Endothelial cell of umbilical vein (primary cell): ENCODE results near the gene PRRC1. TPM values are rescaled to one million over a fixed set of nuclear protein-coding genes. Genes with fewer than 3 reads are reported as not detected.

Experiments
- BruUV-seq: library from RNA; stranded (reverse); fragments of 400-500 nt; replicated peaks from 2 replicates; lab custom pipeline; 2021; lab: Mats Ljungman, UMichigan
- CTCF ChIA-PET: fragments of 300-600, 350-600 bp; sonication (Branson Sonifier 250); formaldehyde crosslinking; loops from one replicate; lab custom pipeline; 2021; ENCODE audit warnings: antibody characterized with exemption, inconsistent platforms; lab: Charles Lee
- POLR2A ChIA-PET: fragments of 300-600, 350-600 bp; sonication (Branson Sonifier 250); formaldehyde crosslinking; loops from one replicate; lab custom pipeline; 2021; ENCODE audit warnings: antibody characterized with exemption, inconsistent platforms; lab: Charles Lee
- DNase-seq: peaks from one replicate; pipeline ENCODE4 v3.0.0-alpha.2; 2011; ENCODE audit warnings: low read depth, low spot score
- FAIRE-seq: peaks from 2 replicates; lab custom pipeline; 2011; peaks lifted over from hg19 to GRCh38; lab: Jason Lieb, UNC
- H2AFZ ChIP-seq: 2 replicates; pipeline ENCODE4 v1.6.0; 2012; ENCODE audit warnings: low read depth, low read length, control low read depth, inconsistent platforms
- H3K27ac ChIP-seq: 2 replicates; pipeline ENCODE4 v1.5.1; 2011; ENCODE audit warnings: low read depth, mild to moderate bottlenecking, control low read depth, low read length, moderate library complexity; ENCODE audit not compliant: insufficient read depth
- H3K27me3 ChIP-seq, 2 experiments: 2 replicates each; pipeline versions ENCODE4 v1.6.0 to v1.6.1; 2011; ENCODE audit warnings: low read length in 2 of 2, mixed read lengths in 1 of 2; ENCODE audit not compliant: control insufficient read depth in 2 of 2, insufficient read depth in 2 of 2
- H3K36me3 ChIP-seq, 2 experiments: 2 replicates in 1 of 2; 3 replicates in 1 of 2; pipeline ENCODE4 v1.5.1; 2011; ENCODE audit warnings: low read length in 2 of 2, mild to moderate bottlenecking in 1 of 2, moderate library complexity in 1 of 2; ENCODE audit not compliant: control insufficient read depth in 2 of 2, insufficient read depth in 2 of 2; ENCODE audit errors: extremely low read depth in 1 of 2
- H3K4me1 ChIP-seq: 3 replicates; pipeline ENCODE4 v1.5.1; 2011; ENCODE audit warnings: mild to moderate bottlenecking, low read length; ENCODE audit not compliant: control insufficient read depth, insufficient read depth; ENCODE audit errors: extremely low read depth
- H3K4me2 ChIP-seq: 2 replicates; pipeline ENCODE4 v1.6.1; 2011; ENCODE audit warnings: low read length, control low read depth, mixed read lengths; ENCODE audit not compliant: insufficient read depth
- H3K4me3 ChIP-seq, 3 experiments: fragments of 200-600 bp in 1 of 3; sonication (generic), shearing (Covaris generic) in 1 of 3; replicated peaks in 1 of 3; 2 replicates each; pipeline ENCODE4 v1.5.1; 2011 to 2016; ENCODE audit warnings: control low read depth in 3 of 3, low read length in 3 of 3, mild to moderate bottlenecking in 2 of 3, inconsistent platforms in 1 of 3, low read depth in 1 of 3, moderate library complexity in 1 of 3; ENCODE audit not compliant: insufficient read depth in 1 of 3
- H3K79me2 ChIP-seq: 2 replicates; pipeline ENCODE4 v1.6.0; 2012; ENCODE audit warnings: low read length, inconsistent platforms; ENCODE audit not compliant: control insufficient read depth, insufficient read depth
- H3K9ac ChIP-seq: replicated peaks from 2 replicates; pipeline ENCODE3; 2011; ENCODE audit warnings: low read length, control low read depth; ENCODE audit not compliant: insufficient read depth; ENCODE audit errors: extremely low read depth
- H3K9me1 ChIP-seq: replicated peaks from 3 replicates; pipeline ENCODE4 v1.6.0; 2011; ENCODE audit warnings: mild to moderate bottlenecking, low read length; ENCODE audit not compliant: control insufficient read depth, insufficient read depth; ENCODE audit errors: extremely low read depth
- H3K9me3 ChIP-seq: replicated peaks from 2 replicates; pipeline ENCODE4 v1.5.1; 2012; ENCODE audit warnings: low read length, inconsistent platforms; ENCODE audit not compliant: control insufficient read depth, insufficient read depth
- H4K20me1 ChIP-seq: replicated peaks from 2 replicates; pipeline ENCODE3; 2011; ENCODE audit warnings: mild to moderate bottlenecking, low read length; ENCODE audit not compliant: control insufficient read depth, insufficient read depth; ENCODE audit errors: extremely low read depth
- CTCF ChIP-seq, 2 donors: IDR thresholded peaks; 1 replicate in 1 of 2; 2 replicates in 1 of 2; pipeline ENCODE4 v1.5.1; 2011; ENCODE audit warnings: low read length in 2 of 2, mild to moderate bottlenecking in 2 of 2, moderate library complexity in 2 of 2, control low read depth in 1 of 2, inconsistent platforms in 1 of 2, low read depth in 1 of 2; ENCODE audit not compliant: insufficient read depth in 1 of 2; ENCODE audit errors: extremely low read depth in 1 of 2
- FOS ChIP-seq: IDR thresholded peaks from 2 replicates; pipeline ENCODE4 v1.6.1; 2011; ENCODE audit warnings: mild to moderate bottlenecking, low read length, moderate library complexity, borderline replicate concordance; ENCODE audit not compliant: insufficient read depth
- GATA2 ChIP-seq: IDR thresholded peaks from 2 replicates; pipeline ENCODE4 v1.7.0; 2011; ENCODE audit warnings: low read depth, mild to moderate bottlenecking, moderate library complexity, mixed read lengths, low read length; ENCODE audit not compliant: insufficient read length, insufficient read depth
- JUN ChIP-seq: IDR thresholded peaks from 2 replicates; pipeline ENCODE4 v1.6.1; 2011; ENCODE audit warnings: borderline replicate concordance, low read depth; ENCODE audit not compliant: insufficient read length, insufficient read depth
- MAX ChIP-seq: IDR thresholded peaks from 2 replicates; pipeline ENCODE4 v1.6.1; 2011; ENCODE audit not compliant: insufficient read depth, insufficient read length
- MYC ChIP-seq: IDR thresholded peaks from one replicate; pipeline ENCODE4 v1.6.1; 2011; ENCODE audit warnings: mild to moderate bottlenecking, low read depth, low read length
- POLR2A ChIP-seq: IDR thresholded peaks from 2 replicates; pipeline ENCODE4 v1.6.1; 2012; ENCODE audit warnings: low read depth, mild to moderate bottlenecking, control low read depth, low read length
- POLR2AphosphoS5 ChIP-seq: IDR thresholded peaks from 2 replicates; pipeline ENCODE4 v1.6.1; 2012; ENCODE audit warnings: low read depth, mild to moderate bottlenecking, control low read depth, low read length, moderate library complexity; ENCODE audit not compliant: insufficient read depth
- dilution Hi-C: fragments of 300-500 bp; cut with MboI; formaldehyde crosslinking; loops from one replicate; pipeline ENCODE4 v1.15.0; 2019; ENCODE audit warnings: low sequenced_read_pairs; ENCODE audit not compliant: extremely low pct_ligation_motif_present
- intact Hi-C: fragments of 100-400 bp; cut with micrococcal nuclease; formaldehyde crosslinking; loops from one replicate; pipeline ENCODE4 v1.10.0; 2022
- polyA plus RNA-seq, 4 experiments: library from polyadenylated mRNA; depleted of rRNA in 3 of 4; stranded (reverse) in 3 of 4; unstranded in 1 of 4; fragments of >200 nt; gene quantifications; 2 replicates each; pipeline versions ENCODE4 v1.2.1 to v1.2.3, GENCODE V29; 2011 to 2012; ENCODE audit warnings: missing spikeins in 1 of 4
- total RNA-seq: library from RNA; stranded (reverse); gene quantifications from 2 replicates; pipeline ENCODE4 v1.2.3, GENCODE V29; 2021

PRRC1 gene
- total and polyA plus RNA-seq, 2 donors (not counting 3 experiments of a cell fraction or from before 2014, with no cell fraction given) = 64.4 to 77.6 TPM

DNA sequence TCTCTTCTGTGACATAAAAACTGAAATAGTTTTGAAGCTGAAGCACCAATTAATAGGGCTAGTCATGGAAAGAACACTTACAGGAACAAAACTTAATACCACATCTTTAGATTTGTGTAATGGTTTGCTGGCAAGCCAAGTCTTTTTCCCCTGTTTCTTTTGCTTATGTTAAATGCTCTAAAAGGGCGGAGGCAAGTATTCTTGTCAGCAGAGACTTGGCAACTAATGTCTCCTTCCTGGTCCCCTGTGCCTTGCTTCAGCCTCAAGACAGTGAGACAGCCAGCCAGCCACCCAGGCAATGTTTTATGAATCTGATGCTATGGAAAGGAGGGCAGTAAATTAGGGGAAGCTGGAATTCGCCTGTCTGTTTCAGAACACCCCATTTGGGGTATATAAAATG is 45.7 kb downstream of the PRRC1 start:
- no TSS peak for BruUV-seq
- no peaks in the 10 kb centered on the region for H3K9me3 ChIP-seq
- H3K9ac ChIP-seq = no peak overlapping the region
- no peaks in the 10 kb centered on the region for H3K9me1 ChIP-seq
- H2AFZ ChIP-seq = no peak overlapping the region
- FAIRE-seq (no peak), DNase-seq (no peak)
- dilution Hi-C loops (no loop called here), intact Hi-C loops (loop anchor here (5.0 kb wide), 2 partner anchors 1114 to 1279 kb away; no protein-coding TSS in a partner anchor)
- no peak overlapping the region for H3K27ac ChIP-seq
- ChIA-PET CTCF (interaction anchor here (1.3 to 2.2 kb wide), 10 partner anchors 10 to 1112 kb away, joined by 3 to 44 read pairs (median 8); no protein-coding TSS in a partner anchor), POLR2A (no interaction called here)
- peaks cover 17% of the 10 kb centered on the region in 2 experiments for H3K27me3 ChIP-seq
- H3K4me1 ChIP-seq = no peaks in the 10 kb centered on the region
- H3K36me3 ChIP-seq = no peaks in the 10 kb centered on the region
- H3K79me2 ChIP-seq = no peaks in the 10 kb centered on the region
- TF ChIP-seq POLR2AphosphoS5 (no peak), JUN (no peak), GATA2 (no peak), POLR2A (no peak), FOS (no peak), CTCF (IDR thresholded peaks at IDR 0.05; ENCODE audit: extremely low read depth in 1 of 2, insufficient read depth in 1 of 2, low read depth in 1 of 2, low read length in 2 of 2) (no peak), MYC (no peak), MAX (no peak)
- H3K4me2 ChIP-seq = no peak overlapping the region
- no peak overlapping the region for H3K4me3 ChIP-seq
- H4K20me1 ChIP-seq = no peaks in the 10 kb centered on the region
